Activated naive CD4-positive, alpha-beta T cell treated with anti-CD3 and anti-CD28 coated beads for 36 hours (primary cell): ENCODE measurements around the gene PDE1C. TPM values are rescaled to one million over a fixed set of nuclear protein-coding genes. Genes with fewer than 3 reads are reported as not detected.
"Not testable (repeated sequence)": the region's sequence is repeated elsewhere in the genome, so short reads cannot be mapped to it uniquely, and the experiment has no call there.

Experiments used
- CTCF ChIA-PET: fragments of 350-600 bp; sonication (Branson Sonifier 250); formaldehyde crosslinking; loops from one replicate; lab custom pipeline; 2021; ENCODE audit warnings: antibody characterized with exemption; lab: Charles Lee
- DNase-seq: peaks from one replicate; pipeline ENCODE4 v3.0.0-alpha.2; 2020
- H3K27ac Mint-ChIP-seq: one replicate; pipeline ENCODE4 v1.8.0; 2021; ENCODE audit warnings: mild to moderate bottlenecking, mixed read lengths
- H3K27me3 Mint-ChIP-seq: one replicate; pipeline ENCODE4 v1.8.0; 2021; ENCODE audit warnings: low read depth, mixed read lengths
- H3K36me3 Mint-ChIP-seq: one replicate; pipeline ENCODE4 v1.8.0; 2021; ENCODE audit warnings: low read depth, mixed read lengths
- H3K4me1 Mint-ChIP-seq: one replicate; pipeline ENCODE4 v1.8.0; 2021; ENCODE audit warnings: low read depth, mixed read lengths
- H3K4me3 Mint-ChIP-seq: one replicate; pipeline ENCODE4 v1.8.0; 2021; ENCODE audit warnings: mild to moderate bottlenecking, moderate library complexity, mixed read lengths
- H3K9me3 Mint-ChIP-seq: one replicate; pipeline ENCODE4 v1.8.0; 2021; ENCODE audit warnings: mixed read lengths
- intact Hi-C: fragments of 100-400 bp; cut with micrococcal nuclease; formaldehyde crosslinking; loops from one replicate; pipeline ENCODE4 v1.15.1; 2023
- total RNA-seq, 2 experiments: library from RNA; stranded (reverse); gene quantifications; one replicate each; pipeline ENCODE4 v1.2.3, GENCODE V29; 2021

PDE1C gene
- total RNA-seq, 2 experiments from 2014 or later: not detected

DNA sequence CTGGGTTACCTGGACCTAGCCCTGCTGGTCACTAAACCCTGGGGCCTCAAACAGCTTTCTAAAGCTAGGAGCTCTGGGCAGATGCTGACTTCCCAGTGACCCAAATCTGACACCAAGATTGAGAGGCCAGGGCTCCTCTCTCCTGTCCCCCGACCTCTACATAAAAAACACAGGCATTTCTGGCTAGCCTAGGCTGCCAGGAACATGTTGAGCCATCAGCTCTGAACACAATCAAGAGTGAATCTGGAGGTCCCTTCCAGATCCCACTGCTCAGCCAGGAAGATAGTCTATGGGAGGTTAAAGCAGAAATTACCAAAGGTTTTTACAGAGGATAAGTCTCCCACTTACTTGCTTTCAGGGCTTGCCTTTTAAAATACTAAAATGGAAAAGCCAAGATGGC, 22.1 kb upstream of the PDE1C start:
- Mint-ChIP-seq H3K9me3 (no peaks in the 10 kb centered on the region), H3K4me3 (no peak overlapping the region), H3K4me1 (no peaks in the 10 kb centered on the region), H3K27ac (no peak overlapping the region), H3K27me3 (no peaks in the 10 kb centered on the region), H3K36me3 (no peaks in the 10 kb centered on the region)
- intact Hi-C loops: no loop called here
- CTCF ChIA-PET: no interaction called here
- no peak for DNase-seq

- Mint-ChIP-seq H3K27me3 (no peaks in the 10 kb centered on the region), H3K27ac (no peak overlapping the region), H3K36me3 (no peaks in the 10 kb centered on the region), H3K4me3 (no peak overlapping the region), H3K4me1 (no peaks in the 10 kb centered on the region), H3K9me3 (no peaks in the 10 kb centered on the region)
- intact Hi-C loops: no loop called here
- CTCF ChIA-PET: no interaction called here
- no peak for DNase-seq
These were observed 21.5 kb upstream of the PDE1C start for GRCh38 chr7:32091608-32092210.

DNA sequence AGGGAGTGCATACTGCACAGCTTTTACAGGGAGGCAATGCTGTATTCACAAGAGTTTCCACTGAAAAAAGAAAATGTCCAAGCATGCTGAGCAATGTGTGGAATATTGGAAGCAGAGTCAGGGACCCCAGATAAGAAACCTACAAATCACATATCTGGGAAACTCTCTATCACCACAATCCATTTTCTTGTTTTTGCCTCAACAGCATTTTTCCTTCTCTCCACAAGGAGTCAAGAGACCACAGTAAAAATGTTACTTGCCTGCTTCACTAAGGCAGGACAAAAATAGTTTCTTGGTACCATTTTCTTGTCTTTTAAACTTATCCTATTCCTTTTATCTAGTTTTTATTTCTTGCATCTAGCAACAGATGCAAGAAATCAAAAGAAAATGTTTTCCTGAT, 19.5 kb upstream of the PDE1C start:
- no peak for DNase-seq
- Mint-ChIP-seq H3K4me1 (no peaks in the 10 kb centered on the region), H3K27me3 (no peaks in the 10 kb centered on the region), H3K4me3 (no peak overlapping the region), H3K9me3 (no peaks in the 10 kb centered on the region), H3K27ac (no peak overlapping the region), H3K36me3 (no peaks in the 10 kb centered on the region)
- intact Hi-C loops: no loop called here
- CTCF ChIA-PET: interaction anchor here (0.7 kb wide), 1 partner anchor 226 kb away, joined by 3 read pairs; no protein-coding TSS in a partner anchor

DNA sequence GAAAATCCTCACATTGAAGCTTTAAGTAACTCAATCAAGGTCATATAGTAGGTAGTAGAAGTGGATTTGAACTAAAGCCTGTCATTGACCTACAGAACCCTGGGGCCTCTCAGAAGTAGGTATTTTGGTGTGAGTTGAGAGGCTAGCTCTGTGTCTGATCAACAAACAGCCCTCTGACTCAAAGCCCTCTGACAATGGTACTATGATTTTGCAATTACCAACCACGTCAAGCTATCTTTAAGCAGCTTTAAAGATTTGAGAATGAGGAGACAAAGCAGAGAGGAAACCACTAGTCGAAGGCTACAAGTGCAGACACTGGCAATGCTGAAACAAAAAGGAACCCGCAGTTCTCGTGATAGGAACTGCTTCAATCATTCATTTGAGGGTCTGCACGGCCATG, 19.0 kb upstream of the PDE1C start:
- H3K27me3 Mint-ChIP-seq: no peaks in the 10 kb centered on the region
- intact Hi-C loops: no loop called here
- peaks cover 1% of the 10 kb centered on the region for H3K9me3 Mint-ChIP-seq
- no peaks in the 10 kb centered on the region for H3K4me1 Mint-ChIP-seq
- DNase-seq: no peak
- no peaks in the 10 kb centered on the region for H3K36me3 Mint-ChIP-seq
- no peak overlapping the region for H3K4me3 Mint-ChIP-seq
- CTCF ChIA-PET: no interaction called here
- H3K27ac Mint-ChIP-seq: no peak overlapping the region

DNA sequence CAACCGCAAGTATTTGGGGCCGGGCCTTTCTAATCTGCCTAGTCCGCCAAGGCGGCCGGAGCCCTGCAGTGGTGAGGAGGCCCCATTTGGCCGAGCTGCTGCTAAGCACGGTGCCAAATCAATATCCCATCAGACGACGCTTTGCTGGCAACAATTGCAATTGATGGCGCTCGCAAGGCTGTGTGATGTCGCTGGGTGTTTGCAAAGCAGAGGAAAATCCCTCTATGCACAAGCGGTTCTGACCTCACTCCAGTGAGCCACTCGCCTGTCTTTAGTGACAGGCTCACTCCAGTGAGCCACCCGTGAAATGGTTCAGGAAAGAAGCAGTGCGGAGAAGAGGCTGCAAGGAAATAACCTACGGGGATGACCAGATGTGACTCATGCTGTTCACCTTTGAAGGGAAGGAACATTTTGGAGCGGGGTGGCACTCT, 18.3 kb upstream of the PDE1C start:
- H3K4me3 Mint-ChIP-seq: no peak overlapping the region
- no peaks in the 10 kb centered on the region for H3K36me3 Mint-ChIP-seq
- H3K4me1 Mint-ChIP-seq: no peaks in the 10 kb centered on the region
- CTCF ChIA-PET: no interaction called here
- no peaks in the 10 kb centered on the region for H3K27me3 Mint-ChIP-seq
- intact Hi-C loops: no loop called here
- H3K9me3 Mint-ChIP-seq: peaks cover 1% of the 10 kb centered on the region
- H3K27ac Mint-ChIP-seq: no peak overlapping the region
- DNase-seq: no peak

DNA sequence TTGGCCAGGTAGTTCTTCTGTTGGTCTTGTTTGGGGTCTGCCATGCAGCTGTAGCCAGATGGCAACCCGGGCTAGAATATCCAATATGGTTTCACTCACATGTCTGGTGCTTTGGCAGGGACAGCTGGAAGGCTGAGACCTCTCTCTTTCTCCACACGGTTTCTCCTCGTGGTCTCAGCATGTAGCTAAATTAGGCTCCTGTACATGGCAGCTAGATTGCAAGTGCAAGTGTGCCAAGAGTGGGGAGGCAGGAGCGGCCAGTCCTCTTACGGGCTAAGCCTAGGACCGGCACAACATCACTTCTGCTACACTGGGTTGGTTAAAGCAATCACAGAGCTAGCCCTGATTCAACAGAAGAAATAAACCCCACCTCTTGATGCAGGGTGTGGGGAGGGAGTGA, 9.3 kb upstream of the PDE1C start:
- Mint-ChIP-seq H3K4me1 (no peaks in the 10 kb centered on the region), H3K4me3 (no peak overlapping the region), H3K9me3 (peaks cover 1% of the 10 kb centered on the region), H3K36me3 (no peaks in the 10 kb centered on the region), H3K27ac (no peak overlapping the region), H3K27me3 (no peaks in the 10 kb centered on the region)
- CTCF ChIA-PET: no interaction called here
- DNase-seq: no peak
- intact Hi-C loops: no loop called here

DNA sequence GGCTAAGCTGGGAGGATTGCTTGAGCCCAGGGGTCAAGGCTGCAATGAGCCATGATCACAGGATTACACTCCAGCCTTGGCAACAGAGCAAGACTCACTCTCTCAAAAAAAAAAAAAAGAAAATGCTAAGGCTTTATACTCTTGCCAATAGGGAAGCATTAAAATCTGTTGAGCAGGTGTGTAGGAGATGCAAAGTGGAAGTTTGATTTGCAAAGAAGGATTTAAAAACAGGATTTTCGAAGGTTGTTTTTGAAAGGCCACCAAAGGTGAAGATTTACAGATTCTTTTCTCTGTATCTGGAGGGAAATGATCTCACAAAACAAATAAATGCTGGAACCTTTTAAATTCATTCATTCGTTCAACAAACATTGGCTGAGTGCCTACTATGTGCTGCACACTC, 8.6 kb upstream of the PDE1C start:
- H3K27me3 Mint-ChIP-seq: no peaks in the 10 kb centered on the region
- H3K27ac Mint-ChIP-seq: no peak overlapping the region
- CTCF ChIA-PET: no interaction called here
- no peaks in the 10 kb centered on the region for H3K9me3 Mint-ChIP-seq
- no peaks in the 10 kb centered on the region for H3K4me1 Mint-ChIP-seq
- no peaks in the 10 kb centered on the region for H3K36me3 Mint-ChIP-seq
- H3K4me3 Mint-ChIP-seq: no peak overlapping the region
- no peak for DNase-seq
- intact Hi-C loops: no loop called here

DNA sequence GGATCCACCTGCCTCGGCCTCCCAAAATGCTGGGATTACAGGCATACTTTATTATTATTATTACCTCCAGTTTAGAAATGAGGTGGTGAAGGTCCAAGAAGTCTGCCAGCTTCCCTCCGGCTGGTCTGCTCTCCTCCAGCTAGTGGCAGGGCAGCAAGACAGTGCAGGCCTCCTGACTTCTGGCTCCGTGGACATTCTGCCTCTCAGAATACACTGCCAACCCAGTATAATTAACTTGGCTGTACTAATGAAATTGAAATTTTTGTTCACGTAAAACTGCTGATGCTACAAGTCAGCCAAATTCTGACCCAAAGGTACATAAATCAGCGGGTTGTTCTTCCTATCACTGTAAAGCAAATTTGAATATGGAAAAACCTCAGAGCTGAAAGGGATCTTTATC, 7.6 kb upstream of the PDE1C start:
- Mint-ChIP-seq H3K4me3 (no peak overlapping the region), H3K4me1 (no peaks in the 10 kb centered on the region), H3K27me3 (peaks cover 2% of the 10 kb centered on the region), H3K27ac (no peak overlapping the region), H3K9me3 (no peaks in the 10 kb centered on the region), H3K36me3 (no peaks in the 10 kb centered on the region)
- CTCF ChIA-PET: no interaction called here
- no peak for DNase-seq
- intact Hi-C loops: no loop called here

GRCh38 chr7:32076802-32077201, 6.6 kb upstream of the PDE1C start:
- H3K4me3 Mint-ChIP-seq, DNase-seq, H3K27ac Mint-ChIP-seq, H3K36me3 Mint-ChIP-seq, intact Hi-C loops, CTCF ChIA-PET, H3K4me1 Mint-ChIP-seq, H3K9me3 Mint-ChIP-seq: not testable (repeated sequence)
- H3K27me3 Mint-ChIP-seq: peaks cover 10% of the 10 kb centered on the region

GRCh38 chr7:32075612-32076011, 5.4 kb upstream of the PDE1C start:
- intact Hi-C loops: no loop called here
- Mint-ChIP-seq H3K4me3 (no peak overlapping the region), H3K36me3 (no peaks in the 10 kb centered on the region), H3K9me3 (no peaks in the 10 kb centered on the region), H3K4me1 (no peaks in the 10 kb centered on the region), H3K27ac (no peak overlapping the region), H3K27me3 (peaks cover 16% of the 10 kb centered on the region)
- CTCF ChIA-PET: interaction anchor here (0.8 kb wide), 1 partner anchor 15 kb away, joined by 3 read pairs; no protein-coding TSS in a partner anchor
- DNase-seq: no peak

GRCh38 chr7:32074787-32075585, 4.8 kb upstream of the PDE1C start:
- H3K4me3 Mint-ChIP-seq: no peak overlapping the region
- H3K9me3 Mint-ChIP-seq: no peaks in the 10 kb centered on the region
- H3K36me3 Mint-ChIP-seq: no peaks in the 10 kb centered on the region
- H3K27ac Mint-ChIP-seq: no peak overlapping the region
- H3K27me3 Mint-ChIP-seq: peaks cover 22% of the 10 kb centered on the region
- CTCF ChIA-PET: interaction anchor here (0.6 to 0.8 kb wide), 2 partner anchors 14 to 414 kb away, joined by 3 read pairs; no protein-coding TSS in a partner anchor
- H3K4me1 Mint-ChIP-seq: no peaks in the 10 kb centered on the region
- DNase-seq: no peak
- intact Hi-C loops: no loop called here

DNA sequence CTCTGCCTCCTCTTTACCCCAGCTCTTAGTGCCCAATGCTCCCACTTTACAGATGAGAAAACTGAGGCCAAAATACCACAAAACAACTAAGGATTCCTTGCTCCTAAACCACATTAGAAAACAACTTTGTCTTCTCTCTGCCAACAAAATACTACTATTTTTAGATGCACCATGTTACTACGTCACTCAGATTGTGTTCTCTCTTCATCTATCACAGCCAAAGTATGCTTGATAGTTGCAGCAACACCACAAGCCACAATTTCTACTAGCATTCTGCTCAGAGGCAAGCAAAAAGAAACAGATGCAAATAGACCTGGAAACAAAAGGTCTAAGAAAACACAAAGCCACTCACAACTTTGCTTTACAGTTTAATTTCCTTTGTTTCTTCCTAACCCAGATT, 3.3 kb upstream of the PDE1C start:
- DNase-seq: no peak
- CTCF ChIA-PET: no interaction called here
- H3K27me3 Mint-ChIP-seq: peaks cover 35% of the 10 kb centered on the region
- H3K9me3 Mint-ChIP-seq: no peaks in the 10 kb centered on the region
- no peak overlapping the region for H3K27ac Mint-ChIP-seq
- intact Hi-C loops: no loop called here
- H3K4me3 Mint-ChIP-seq: no peak overlapping the region
- no peaks in the 10 kb centered on the region for H3K36me3 Mint-ChIP-seq
- no peaks in the 10 kb centered on the region for H3K4me1 Mint-ChIP-seq

DNA sequence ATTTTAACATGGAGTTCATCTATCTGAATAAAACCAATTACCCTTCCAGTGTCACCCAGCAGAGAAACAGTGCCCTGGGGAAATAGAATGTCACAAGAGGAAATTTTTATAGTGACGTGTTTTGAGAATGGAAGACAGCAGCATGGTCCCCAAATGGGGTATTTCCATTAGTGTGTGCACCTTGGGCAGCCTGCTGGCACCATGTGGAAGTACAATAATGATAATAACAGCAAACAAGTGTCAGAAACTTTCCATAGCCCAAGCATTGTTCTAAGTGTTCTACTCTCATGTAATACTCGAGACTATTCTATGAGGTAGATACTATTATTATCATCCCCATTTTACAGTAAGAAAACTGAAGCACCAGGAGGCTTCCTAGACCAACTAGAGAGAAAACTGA, 2.2 kb upstream of the PDE1C start:
- Mint-ChIP-seq H3K4me1 (no peaks in the 10 kb centered on the region), H3K27ac (no peak overlapping the region), H3K36me3 (no peaks in the 10 kb centered on the region), H3K27me3 (peaks cover 37% of the 10 kb centered on the region), H3K9me3 (no peaks in the 10 kb centered on the region), H3K4me3 (no peak overlapping the region)
- CTCF ChIA-PET: no interaction called here
- DNase-seq: no peak
- intact Hi-C loops: no loop called here
